ENCODE data around the gene EVX1. TPM values are rescaled to one million over a fixed set of nuclear protein-coding genes. Genes with fewer than 3 reads are reported as not detected.

Gene EVX1
- total RNA-seq, 3 donors from 2014 or later (not counting 1 experiment from before 2014, with no cell fraction given): not detected

DNA sequence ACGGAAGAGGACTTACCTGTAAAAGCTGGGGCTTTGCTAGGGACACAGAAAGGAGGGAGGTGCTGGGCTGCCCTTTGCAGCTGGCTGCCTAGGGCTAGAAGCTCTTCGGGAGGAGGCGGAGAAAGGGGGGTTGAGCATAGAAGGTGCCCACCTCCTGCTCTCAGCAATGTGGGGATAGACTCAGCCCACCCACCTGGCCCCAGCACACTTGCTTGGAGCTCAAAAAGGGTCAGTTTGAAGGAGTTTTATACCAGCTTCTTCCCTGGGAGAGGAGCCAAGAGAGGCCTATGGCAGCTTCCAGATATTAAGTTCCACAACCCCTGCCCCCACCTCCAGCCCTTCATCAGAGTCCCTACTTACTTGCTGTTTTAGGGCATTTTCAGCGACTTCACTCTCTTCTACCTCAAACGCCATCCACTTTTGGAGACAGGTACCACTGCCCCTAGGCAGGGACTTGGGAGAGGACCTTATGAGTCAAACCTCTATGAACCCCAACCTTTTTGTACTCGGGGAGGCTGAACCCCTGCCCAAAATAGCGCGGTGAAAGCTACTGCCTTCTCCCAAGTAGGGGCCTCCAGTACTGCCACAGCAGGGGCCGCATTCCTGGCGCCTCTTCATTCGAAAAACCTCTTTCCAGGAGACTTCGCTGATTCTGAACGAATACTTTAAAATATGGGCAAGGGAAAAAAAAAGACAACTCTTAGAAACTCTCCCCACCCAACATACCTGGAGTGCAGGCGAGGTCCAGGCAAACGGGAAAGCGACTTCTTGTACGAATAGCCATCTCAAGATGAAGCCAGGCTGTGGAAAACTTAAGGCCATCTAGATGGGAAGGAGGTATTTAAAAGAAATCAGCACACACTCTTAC lies 1.2 kb upstream of the EVX1 start:
- Histone ChIP-seq H3K9me3 (ENCODE audit: control insufficient read depth, insufficient read depth, low read length) (no peaks in the 10 kb centered on the region), H3K27me3 (ENCODE audit: control insufficient read depth, insufficient read depth, low read length) (peaks cover 69% of the 10 kb centered on the region), H3K36me3 (ENCODE audit: control insufficient read depth, insufficient read depth, low read length) (no peaks in the 10 kb centered on the region), H3K27ac (ENCODE audit: low read length) (no peak overlapping the region), H3K4me1 (ENCODE audit: control insufficient read depth, insufficient read depth, low read length) (peaks cover 21% of the 10 kb centered on the region), H3K4me3 (ENCODE audit: low read length) (no peak overlapping the region)
- Mint-ChIP-seq H3K36me3 (no peaks in the 10 kb centered on the region), H3K9me3 (no peaks in the 10 kb centered on the region), H3K27me3 (ENCODE audit: low read depth in 2 of 2) (peaks cover 63 to 67% of the 10 kb centered on the region in 2 donors), H3K4me1 (peaks cover 0 to 5% of the 10 kb centered on the region in 2 donors), H3K27ac (no peak overlapping the region), H3K4me3 (no peak overlapping the region)
- DNase-seq (no peak), ATAC-seq (no peak)
- TF ChIP-seq CTCF (IDR thresholded peaks at IDR 0.05): no peak
- intact Hi-C loops (cut with micrococcal nuclease): loop anchor here (5.0 to 10.0 kb wide), 3 partner anchors 39 to 1384 kb away; partner anchors contain the start of genes HOXA13 and HOXA9
- 18% methylated on average over 13 of the region's 17 CpGs for WGBS (ENCODE audit: insufficient coverage)

GRCh38 chr7:27242154-27242553 lies 448 bp upstream of the EVX1 start:
- DNase-seq: no peak
- ATAC-seq: no peak
- Histone ChIP-seq H3K4me1 (ENCODE audit: control insufficient read depth, insufficient read depth, low read length) (peaks cover 21% of the 10 kb centered on the region), H3K9me3 (ENCODE audit: control insufficient read depth, insufficient read depth, low read length) (no peaks in the 10 kb centered on the region), H3K4me3 (ENCODE audit: low read length) (no peak overlapping the region), H3K36me3 (ENCODE audit: control insufficient read depth, insufficient read depth, low read length) (no peaks in the 10 kb centered on the region), H3K27me3 (ENCODE audit: control insufficient read depth, insufficient read depth, low read length) (peaks cover 74% of the 10 kb centered on the region), H3K27ac (ENCODE audit: low read length) (no peak overlapping the region)
- no peak overlapping the region for H3K4me3 Mint-ChIP-seq
- peak overlapping the region in 1 of 2 donors; percentile 13 for H3K27ac Mint-ChIP-seq
- 12% methylated on average over 14 of the region's 14 CpGs for WGBS (ENCODE audit: insufficient coverage)
- H3K4me1 Mint-ChIP-seq: peaks cover 0 to 5% of the 10 kb centered on the region in 2 donors
- peaks cover 62 to 68% of the 10 kb centered on the region in 2 donors for H3K27me3 Mint-ChIP-seq (ENCODE audit: low read depth in 2 of 2)
- no peak for TF ChIP-seq CTCF (IDR thresholded peaks at IDR 0.05)
- no peaks in the 10 kb centered on the region for H3K9me3 Mint-ChIP-seq
- intact Hi-C loops (cut with micrococcal nuclease): loop anchor here (5.0 to 10.0 kb wide), 3 partner anchors 40 to 1385 kb away; partner anchors contain the start of genes HOXA13 and HOXA9
- no peaks in the 10 kb centered on the region for H3K36me3 Mint-ChIP-seq

DNA sequence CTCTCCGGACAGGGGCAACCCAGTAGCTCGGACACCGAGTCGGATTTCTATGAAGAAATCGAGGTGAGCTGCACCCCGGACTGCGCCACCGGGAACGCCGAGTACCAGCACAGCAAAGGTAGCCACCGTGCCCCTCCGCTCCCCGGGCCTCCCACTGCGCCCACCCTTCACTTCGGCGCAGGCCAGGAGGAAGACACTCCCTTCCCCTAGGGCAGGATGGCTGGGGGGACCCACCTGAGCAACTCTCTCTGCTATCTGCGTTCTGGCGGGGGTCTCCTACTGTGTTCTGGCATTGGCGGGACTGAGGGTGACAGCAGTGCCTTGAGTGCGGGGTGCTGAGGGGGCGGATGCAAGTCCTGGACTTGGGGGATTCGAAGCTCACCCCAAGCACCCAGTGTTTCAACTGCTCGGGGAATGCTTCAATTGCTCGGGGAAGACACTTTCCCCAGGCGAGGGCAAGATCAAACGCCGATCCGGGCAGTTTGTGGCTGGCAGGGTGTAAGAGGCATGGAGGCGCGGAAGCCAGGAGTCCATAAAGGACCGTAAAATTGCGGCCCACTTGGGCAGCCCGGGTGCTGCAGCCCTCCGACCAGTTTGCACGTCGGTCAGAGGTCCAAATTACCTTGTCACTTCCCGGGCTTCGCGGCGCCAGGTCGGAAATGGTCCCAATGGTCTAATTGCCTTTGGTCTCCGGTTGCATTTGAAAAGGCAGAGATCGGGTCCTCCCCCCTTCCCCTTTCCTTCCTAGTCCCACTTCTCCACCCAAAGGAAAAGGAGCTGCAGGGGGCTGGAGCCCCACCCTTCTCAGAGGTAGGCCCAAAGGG lies 950 bp downstream of the EVX1 start:
- H3K27ac Mint-ChIP-seq: no peak overlapping the region
- H3K27me3 ChIP-seq (ENCODE audit: control insufficient read depth, insufficient read depth, low read length): peaks cover 77% of the 10 kb centered on the region
- intact Hi-C loops (cut with micrococcal nuclease): loop anchor here (5.0 to 10.0 kb wide), 3 partner anchors 41 to 1386 kb away; partner anchors contain the start of genes HOXA13 and HOXA9

More for the DNA sequence above, 950 bp downstream of the EVX1 start:
- DNase-seq (no peak), ATAC-seq (no peak)
- Mint-ChIP-seq H3K9me3 (no peaks in the 10 kb centered on the region), H3K27me3 (ENCODE audit: low read depth in 2 of 2) (peaks cover 67 to 74% of the 10 kb centered on the region in 2 donors), H3K4me3 (no peak overlapping the region), H3K4me1 (peaks cover 0 to 5% of the 10 kb centered on the region in 2 donors), H3K36me3 (no peaks in the 10 kb centered on the region)
- Histone ChIP-seq H3K4me1 (ENCODE audit: control insufficient read depth, insufficient read depth, low read length) (peaks cover 21% of the 10 kb centered on the region), H3K9me3 (ENCODE audit: control insufficient read depth, insufficient read depth, low read length) (no peaks in the 10 kb centered on the region), H3K27ac (ENCODE audit: low read length) (no peak overlapping the region), H3K4me3 (ENCODE audit: low read length) (no peak overlapping the region), H3K36me3 (ENCODE audit: control insufficient read depth, insufficient read depth, low read length) (no peaks in the 10 kb centered on the region)
- 9% methylated on average over 43 of the region's 43 CpGs for WGBS (ENCODE audit: insufficient coverage)
- no peak for TF ChIP-seq CTCF (IDR thresholded peaks at IDR 0.05)

Measured in natural killer cell (primary cell).